MV-4-11 (cell line): ENCODE measurements around the gene MED13L.

Experiments used
- DNase-seq: peaks from one replicate; lab custom pipeline; 2025; lab: John Stamatoyannopoulos, UW

Gene MED13L

GRCh38 chr12:115968211-115968610 is 309.3 kb downstream of the MED13L start:
- DNase-seq: no peak

GRCh38 chr12:115966376-115966775 is 311.1 kb downstream of the MED13L start:
- no peak for DNase-seq

- DNase-seq: no peak
Measured at GRCh38 chr12:115964626-115965025, 312.9 kb downstream of the MED13L start.

- no peak for DNase-seq
Measured at GRCh38 chr12:115964214-115964613, 313.3 kb downstream of the MED13L start.

- no peak for DNase-seq
Measured at GRCh38 chr12:115962216-115962615, 315.3 kb downstream of the MED13L start.

- DNase-seq: no peak
Measured at GRCh38 chr12:115960868-115961802, 316.4 kb downstream of the MED13L start.

- no peak for DNase-seq
Measured at GRCh38 chr12:115957686-115958290, 319.7 kb downstream of the MED13L start.

GRCh38 chr12:115956659-115957058 is 320.8 kb downstream of the MED13L start:
- no peak for DNase-seq

DNA sequence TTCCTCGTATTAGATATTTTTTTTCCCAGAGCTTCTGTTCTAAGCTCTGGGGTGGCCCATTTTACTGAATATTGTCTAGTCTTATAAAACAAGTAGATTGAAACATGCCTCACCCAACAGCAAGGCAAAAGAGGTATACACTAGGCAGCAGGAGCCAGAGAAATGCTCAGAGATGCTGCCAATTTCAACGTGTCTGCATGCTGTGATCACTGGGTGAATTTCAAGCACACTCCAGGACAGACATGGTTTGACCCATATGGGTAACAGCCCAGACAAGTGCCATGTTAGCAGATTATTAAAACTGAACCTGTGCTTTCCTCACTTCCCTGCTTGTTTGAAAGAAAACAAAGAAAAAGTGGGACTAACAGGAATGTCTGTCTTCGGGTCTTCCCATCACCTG is 321.3 kb downstream of the MED13L start:
- no peak for DNase-seq

DNA sequence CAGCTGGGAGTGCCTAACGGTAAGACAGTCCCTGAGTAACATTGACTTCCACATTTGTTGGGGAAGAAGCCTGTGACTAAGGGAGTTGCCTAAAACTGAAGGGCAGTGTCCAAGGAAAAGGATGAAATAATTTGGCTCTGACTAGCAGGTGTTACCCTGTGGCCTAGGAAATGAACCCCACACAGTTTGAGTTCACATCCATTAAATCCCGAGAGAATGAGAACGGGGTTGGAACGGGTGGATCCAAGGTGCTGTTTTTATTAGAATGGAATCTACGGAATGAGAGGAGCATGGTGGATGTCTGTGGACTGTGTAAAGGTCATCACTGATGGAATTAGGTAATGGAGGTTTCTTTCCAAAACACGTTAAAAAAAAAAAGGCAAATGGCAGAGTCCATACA is 324.0 kb downstream of the MED13L start:
- DNase-seq: no peak

GRCh38 chr12:115953031-115953430 is 324.5 kb downstream of the MED13L start:
- no peak for DNase-seq

- no peak for DNase-seq
Measured at GRCh38 chr12:115950959-115951358, 326.5 kb downstream of the MED13L start.

DNA sequence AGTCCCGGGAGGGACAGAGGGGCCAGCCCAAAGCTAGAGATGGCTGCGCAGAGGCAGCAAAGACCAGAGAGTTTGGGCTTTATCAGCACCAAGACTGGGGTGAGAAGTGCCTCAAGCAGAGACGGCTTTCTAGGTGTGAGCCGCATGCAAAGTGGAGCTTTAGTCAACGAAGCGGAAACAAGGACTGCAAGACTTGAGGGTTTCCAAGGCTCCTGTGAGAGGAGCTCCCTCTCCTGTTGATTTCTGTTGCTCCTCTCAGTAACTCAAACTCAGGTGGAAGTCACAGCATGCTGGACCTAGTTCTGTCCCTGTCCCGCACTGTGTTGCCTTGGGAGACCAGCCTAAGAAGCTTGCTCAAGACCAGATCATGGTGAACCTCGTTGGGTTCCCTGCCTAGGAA is 327.8 kb downstream of the MED13L start:
- DNase-seq: no peak

GRCh38 chr12:115947696-115948062 is 329.8 kb downstream of the MED13L start:
- DNase-seq: no peak

- DNase-seq: no peak
Measured at GRCh38 chr12:115946867-115947695, 330.4 kb downstream of the MED13L start.

- DNase-seq: no peak
Measured at GRCh38 chr12:115946092-115946491, 331.4 kb downstream of the MED13L start.

GRCh38 chr12:115945491-115945885 is 332.0 kb downstream of the MED13L start:
- DNase-seq: no peak

- no peak for DNase-seq
Measured at GRCh38 chr12:115944837-115945490, 332.5 kb downstream of the MED13L start.

GRCh38 chr12:115944392-115944742 is 333.1 kb downstream of the MED13L start:
- DNase-seq: no peak

- DNase-seq: peak; percentile 15
Measured at GRCh38 chr12:115943630-115944391, 333.7 kb downstream of the MED13L start.

DNA sequence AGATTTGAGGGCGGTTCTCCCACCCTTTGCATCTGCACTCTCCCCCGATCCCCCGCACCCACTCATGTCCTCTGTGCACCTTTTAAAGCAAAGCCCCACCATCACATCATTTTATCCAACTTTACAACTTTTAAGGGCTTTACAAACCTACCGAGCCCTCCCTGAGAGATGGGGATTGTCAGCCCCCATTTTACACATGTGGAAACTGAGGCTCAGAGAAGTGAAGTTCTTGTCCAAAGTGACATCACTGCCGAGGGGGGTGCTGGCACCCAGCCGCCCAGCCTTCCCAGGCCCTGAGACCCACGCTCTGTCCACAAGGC is 334.2 kb downstream of the MED13L start:
- no peak for DNase-seq

DNA sequence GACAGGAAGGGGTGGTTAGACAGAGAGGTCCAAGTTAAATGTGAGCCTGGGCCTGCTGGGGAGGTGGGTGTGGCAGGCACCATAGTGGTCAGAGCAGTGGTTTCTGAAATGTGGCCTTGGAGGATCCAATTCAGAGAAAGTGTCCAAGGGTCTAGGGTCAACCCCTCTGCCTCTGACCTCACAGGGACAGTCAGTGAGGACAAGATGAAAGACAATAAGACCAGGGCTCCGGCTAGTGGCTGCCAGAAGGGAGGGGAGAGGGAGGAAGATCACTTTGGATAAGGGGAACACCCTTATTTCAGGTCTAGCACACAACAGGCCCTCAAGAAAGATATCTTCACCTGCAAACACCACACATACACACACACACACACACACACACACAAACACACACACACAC is 335.1 kb downstream of the MED13L start:
- DNase-seq: no peak
